HEK293 (cell line): ENCODE measurements around the gene SLC1A2.

Source experiments
- CTCF ChIA-PET: fragments of 350-600 bp; formaldehyde crosslinking; extraction: SDS; loops from one replicate; lab custom pipeline; 2021; ENCODE audit warnings: antibody characterized with exemption; lab: Yijun Ruan, JAX
- POLR2A ChIA-PET: fragments of 300-600 bp; formaldehyde crosslinking; extraction: SDS; loops from one replicate; lab custom pipeline; 2020; ENCODE audit warnings: antibody characterized with exemption, inconsistent platforms; lab: Yijun Ruan, JAX
- H3K27ac ChIP-seq: fragments of 200-500 bp; sonication (Bioruptor generic); 2 replicates; pipeline ENCODE4 v1.5.1; 2014; ENCODE audit warnings: low read depth, low read length, control low read depth, inconsistent platforms; ENCODE audit errors: extremely low read depth
- H3K36me3 ChIP-seq, 2 experiments: fragments of 200-500 bp in 1 of 2; sonication (Bioruptor generic) in 1 of 2; 1 replicate in 1 of 2; 2 replicates in 1 of 2; pipeline ENCODE4 v1.5.1; 2014 to 2017; ENCODE audit warnings: inconsistent platforms in 2 of 2, low read length in 2 of 2; ENCODE audit not compliant: control insufficient read depth in 2 of 2, insufficient read depth in 1 of 2
- H3K4me1 ChIP-seq: fragments of 200-500 bp; sonication (Bioruptor generic); 2 replicates; pipeline ENCODE4 v1.5.1; 2014; ENCODE audit warnings: mild to moderate bottlenecking, low read length, inconsistent platforms; ENCODE audit not compliant: control insufficient read depth, insufficient read depth
- H3K4me3 ChIP-seq: 2 replicates; pipeline ENCODE4 v1.5.1; 2011; ENCODE audit warnings: low read depth, mild to moderate bottlenecking, control low read depth, low read length, moderate library complexity
- H3K9me3 ChIP-seq: fragments of 200-500 bp; sonication (Bioruptor generic); 2 replicates; pipeline ENCODE4 v1.5.1; 2014; ENCODE audit warnings: low read depth, low read length, inconsistent platforms; ENCODE audit not compliant: control insufficient read depth, insufficient read depth
- HOXC10 ChIP-seq: sonication (generic); formaldehyde crosslinking; IDR thresholded peaks from 2 replicates; pipeline ENCODE4 v1.8.1; 2023; ENCODE audit warnings: mild to moderate bottlenecking, missing genetic modification reagents
- PRDM1 ChIP-seq: fragments of 450-650 bp; formaldehyde crosslinking; IDR thresholded peaks from 2 replicates; pipeline ENCODE4; 2016; ENCODE audit warnings: missing biosample characterization, missing genetic modification characterization
- PRDM10 ChIP-seq: fragments of 450-650 bp; formaldehyde crosslinking; IDR thresholded peaks from 2 replicates; pipeline ENCODE4 v1.5.1; 2016; ENCODE audit warnings: missing biosample characterization, missing genetic modification characterization
- ZBTB11 ChIP-seq: fragments of 450-650 bp; formaldehyde crosslinking; conservative IDR thresholded peaks from 2 replicates; pipeline ENCODE4 v1.5.1; 2016; ENCODE audit warnings: low read depth, missing biosample characterization, missing genetic modification characterization
- ZIC2 ChIP-seq: fragments of 450-650 bp; formaldehyde crosslinking; IDR thresholded peaks from 2 replicates; pipeline ENCODE4 v1.5.1; 2016; ENCODE audit warnings: missing biosample characterization, missing genetic modification characterization
- ZNF239 ChIP-seq: fragments of 450-650 bp; formaldehyde crosslinking; IDR thresholded peaks from 2 replicates; pipeline ENCODE4 v1.5.1; 2016; ENCODE audit warnings: missing biosample characterization, missing genetic modification characterization
- ZNF26 ChIP-seq: fragments of 450-650 bp; formaldehyde crosslinking; IDR thresholded peaks from 2 replicates; pipeline ENCODE4 v1.5.1; 2016; ENCODE audit warnings: missing biosample characterization, missing genetic modification characterization
- ZNF274 ChIP-seq, 2 experiments: fragments of 200-500 bp in 1 of 2; fragments of 450-650 bp in 1 of 2; sonication (Bioruptor generic) in 1 of 2; formaldehyde crosslinking in 1 of 2; IDR thresholded peaks; 2 replicates each; pipeline versions ENCODE4 v1.5.1 to v1.6.1; 2014 to 2016; ENCODE audit warnings: borderline replicate concordance in 1 of 2, inconsistent platforms in 1 of 2, low read length in 1 of 2, missing biosample characterization in 1 of 2, missing genetic modification characterization in 1 of 2
- ZNF639 ChIP-seq: fragments of 450-650 bp; formaldehyde crosslinking; IDR thresholded peaks from 2 replicates; pipeline ENCODE4 v1.5.1; 2016; ENCODE audit warnings: missing biosample characterization, missing genetic modification characterization
- ZNF670 ChIP-seq: fragments of 450-650 bp; formaldehyde crosslinking; IDR thresholded peaks from 2 replicates; pipeline ENCODE4 v1.5.1; 2016; ENCODE audit warnings: missing biosample characterization, missing genetic modification characterization, low read depth
- ZNF768 ChIP-seq: fragments of 450-650 bp; formaldehyde crosslinking; IDR thresholded peaks from 2 replicates; pipeline ENCODE4 v1.5.1; 2018; ENCODE audit warnings: missing biosample characterization, mild to moderate bottlenecking, missing genetic modification characterization
- ZNF776 ChIP-seq: fragments of 450-650 bp; formaldehyde crosslinking; IDR thresholded peaks from 2 replicates; pipeline ENCODE4 v1.5.0; 2017; ENCODE audit warnings: missing biosample characterization, missing genetic modification characterization, borderline replicate concordance
- ZSCAN23 ChIP-seq: fragments of 450-650 bp; formaldehyde crosslinking; IDR thresholded peaks from 2 replicates; pipeline ENCODE4 v1.5.1; 2016; ENCODE audit warnings: missing biosample characterization, missing genetic modification characterization
- ZSCAN4 ChIP-seq: fragments of 450-650 bp; formaldehyde crosslinking; IDR thresholded peaks from 2 replicates; pipeline ENCODE4 v1.5.1; 2017; ENCODE audit warnings: missing biosample characterization, missing genetic modification characterization
- TF ChIP-seq, protein P1 (sequence below): fragments of 450-650 bp; formaldehyde crosslinking; IDR thresholded peaks from 2 replicates; pipeline ENCODE4 v1.5.1; 2016; ENCODE audit warnings: missing biosample characterization, missing genetic modification characterization

SLC1A2 gene

GRCh38 chr11:35359321-35360054, 59.9 kb downstream of the SLC1A2 start:
- TF ChIP-seq ZNF639 (tag by site-specific recombination): no peak
- no peak for TF ChIP-seq PRDM1 (tag by site-specific recombination)
- TF ChIP-seq PRDM10 (tag by site-specific recombination): no peak
- no peak for TF ChIP-seq ZNF239 (tag by site-specific recombination)
- TF ChIP-seq, protein P1, sequence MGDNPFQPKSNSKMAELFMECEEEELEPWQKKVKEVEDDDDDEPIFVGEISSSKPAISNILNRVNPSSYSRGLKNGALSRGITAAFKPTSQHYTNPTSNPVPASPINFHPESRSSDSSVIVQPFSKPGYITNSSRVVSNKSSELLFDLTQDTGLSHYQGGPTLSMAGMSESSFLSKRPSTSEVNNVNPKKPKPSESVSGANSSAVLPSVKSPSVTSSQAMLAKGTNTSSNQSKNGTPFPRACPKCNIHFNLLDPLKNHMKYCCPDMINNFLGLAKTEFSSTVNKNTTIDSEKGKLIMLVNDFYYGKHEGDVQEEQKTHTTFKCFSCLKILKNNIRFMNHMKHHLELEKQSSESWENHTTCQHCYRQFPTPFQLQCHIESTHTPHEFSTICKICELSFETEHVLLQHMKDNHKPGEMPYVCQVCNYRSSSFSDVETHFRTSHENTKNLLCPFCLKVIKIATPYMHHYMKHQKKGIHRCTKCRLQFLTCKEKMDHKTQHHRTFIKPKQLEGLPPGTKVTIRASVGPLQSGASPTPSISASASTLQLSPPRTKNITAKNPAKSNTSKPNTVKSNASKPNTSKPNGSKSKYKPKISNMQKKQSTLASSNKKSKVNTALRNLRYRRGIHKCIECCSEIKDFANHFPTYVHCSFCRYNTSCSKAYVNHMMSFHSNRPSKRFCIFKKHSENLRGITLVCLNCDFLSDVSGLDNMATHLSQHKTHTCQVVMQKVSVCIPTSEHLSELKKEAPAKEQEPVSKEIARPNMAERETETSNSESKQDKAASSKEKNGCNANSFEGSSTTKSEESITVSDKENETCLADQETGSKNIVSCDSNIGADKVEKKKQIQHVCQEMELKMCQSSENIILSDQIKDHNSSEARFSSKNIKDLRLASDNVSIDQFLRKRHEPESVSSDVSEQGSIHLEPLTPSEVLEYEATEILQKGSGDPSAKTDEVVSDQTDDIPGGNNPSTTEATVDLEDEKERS: no peak
- Histone ChIP-seq H3K9me3 (no peaks in the 10 kb centered on the region), H3K4me1 (0 out of 2 replicates have a peak, but pooled peaks cover 2% of the 10 kb centered on the region), H3K36me3 (no peaks in the 10 kb centered on the region), H3K4me3 (no peak overlapping the region), H3K27ac (no peak overlapping the region)
- ChIA-PET POLR2A (no interaction called here), CTCF (interaction anchor here (0.6 kb wide), 2 partner anchors 18 to 520 kb away, joined by 3 read pairs; no protein-coding TSS in a partner anchor)

DNA sequence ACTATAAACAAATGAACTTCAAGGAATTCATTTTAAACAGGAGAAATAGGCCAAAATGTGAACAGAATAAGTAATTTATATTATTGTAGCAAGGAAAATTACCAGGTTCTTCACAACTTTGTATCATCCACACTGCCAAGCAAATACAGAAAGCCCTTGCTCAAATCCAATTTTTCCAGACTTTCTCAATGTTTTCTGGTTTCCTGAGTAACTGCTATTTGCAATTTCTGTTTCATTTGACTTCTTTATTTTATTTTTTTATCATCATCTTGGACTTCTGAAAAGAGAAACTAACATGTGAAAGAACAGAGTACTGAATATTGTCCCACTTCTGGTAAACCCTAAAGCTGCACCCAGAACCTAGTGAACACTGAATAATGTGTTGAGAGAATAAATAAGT, 61.0 kb downstream of the SLC1A2 start:
- Histone ChIP-seq H3K4me1 (no peaks in the 10 kb centered on the region), H3K36me3 (no peaks in the 10 kb centered on the region), H3K4me3 (no peak overlapping the region), H3K27ac (no peak overlapping the region), H3K9me3 (no peaks in the 10 kb centered on the region)
- CTCF ChIA-PET: interaction anchor here (0.6 kb wide), 1 partner anchor 393 kb away, joined by 3 read pairs; no protein-coding TSS in a partner anchor
- TF ChIP-seq ZNF274 (IDR thresholded peaks at IDR 0.05; ENCODE audit: low read length) (no peak), ZNF274 (tag by site-specific recombination; IDR thresholded peaks at IDR 0.05; ENCODE audit: borderline replicate concordance) (no peak), ZNF776 (no peak), HOXC10 (no peak), ZBTB11 (tag by site-specific recombination) (no peak), ZIC2 (tag by site-specific recombination) (no peak), ZSCAN4 (tag by site-specific recombination) (no peak), ZNF670 (tag by site-specific recombination) (no peak), ZSCAN23 (tag by site-specific recombination) (no peak), ZNF26 (tag by site-specific recombination) (no peak), ZNF768 (tag by site-specific recombination) (no peak)
- TF ChIP-seq, all 188 proteins: peak for 0
- POLR2A ChIA-PET: no interaction called here
